ENCODE results near the gene MRPL24.

Gene MRPL24

GRCh38 chr1:156751757-156752481 is 11.0 kb upstream of the MRPL24 start:
- FAIRE-seq (no peak), DNase-seq (ENCODE audit: insufficient read length, low spot score) (peak; percentile 92)
- TF ChIP-seq POLR2A (IDR thresholded peaks at IDR 0.05; ENCODE audit: low read depth, low read length) = peak; percentile 72

DNA sequence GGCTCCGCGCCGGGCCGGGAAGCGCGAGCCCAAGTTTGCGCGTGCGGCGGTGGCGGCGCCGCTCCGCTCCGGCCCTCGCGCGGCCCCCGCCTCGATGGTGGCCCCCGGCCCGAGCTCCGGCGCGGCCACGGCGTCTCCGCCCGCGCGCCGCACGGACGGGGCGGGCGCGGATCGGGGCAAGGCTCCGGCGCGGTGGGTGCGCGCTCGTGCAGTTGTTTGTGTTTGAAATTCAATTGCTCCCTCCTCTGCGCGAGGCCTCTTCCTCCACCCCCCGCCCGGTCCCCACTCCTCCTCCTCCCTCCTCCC is 10.5 kb upstream of the MRPL24 start, which contains the start of gene HDGF:
TSS of gene HDGF (minus strand) at position 225 of the 306 bp plus-strand sequence. CDS start 246 bp downstream, outside the sequence.
- TF ChIP-seq POLR2A (IDR thresholded peaks at IDR 0.05; ENCODE audit: low read depth, low read length) = no peak
- no peak for FAIRE-seq

GRCh38 chr1:156750711-156751450 is 10.0 kb upstream of the MRPL24 start:
- no peak for DNase-seq (ENCODE audit: insufficient read length, low spot score)
- TF ChIP-seq POLR2A (IDR thresholded peaks at IDR 0.05; ENCODE audit: low read depth, low read length) = 0 out of 2 replicates have a peak, but pooled peaks have one; percentile 14

More for the DNA sequence above, 10.5 kb upstream of the MRPL24 start, which contains the start of gene HDGF:
- DNase-seq (ENCODE audit: insufficient read length, low spot score) = no peak

DNA sequence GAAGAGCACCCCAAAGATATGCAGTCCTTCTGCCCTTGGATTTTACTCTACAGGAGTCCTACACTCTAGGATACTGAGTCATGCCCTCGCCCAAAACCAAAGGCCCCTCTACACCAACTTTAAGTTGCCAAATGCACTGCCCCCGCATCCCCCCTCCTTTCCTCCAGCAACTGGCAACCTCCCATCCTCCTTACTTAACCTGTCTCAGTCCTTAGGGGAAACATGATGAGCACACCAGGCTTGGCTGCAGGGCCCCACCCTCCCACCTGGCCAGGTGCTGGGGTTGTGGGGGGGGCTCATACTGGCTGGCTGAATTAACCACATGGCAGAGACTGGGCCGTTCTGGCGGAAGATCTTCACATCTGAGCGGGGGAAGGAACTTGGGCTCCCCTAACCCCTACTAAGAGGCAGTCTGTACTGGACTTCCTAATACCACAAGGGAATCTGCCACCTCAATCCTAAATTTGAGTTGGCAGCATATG is 9.3 kb upstream of the MRPL24 start:
- DNase-seq (ENCODE audit: insufficient read length, low spot score) (no peak), FAIRE-seq (no peak)
- TF ChIP-seq POLR2A (IDR thresholded peaks at IDR 0.05; ENCODE audit: low read depth, low read length) = no peak

More at GRCh38 chr1:156750711-156751450, 10.0 kb upstream of the MRPL24 start:
- no peak for FAIRE-seq

- no peak for TF ChIP-seq POLR2A (IDR thresholded peaks at IDR 0.05; ENCODE audit: low read depth, low read length)
- FAIRE-seq (no peak), DNase-seq (ENCODE audit: insufficient read length, low spot score) (no peak)
Observed at GRCh38 chr1:156749419-156750118, 8.7 kb upstream of the MRPL24 start.

- DNase-seq (ENCODE audit: insufficient read length, low spot score) (no peak), FAIRE-seq (no peak)
- TF ChIP-seq POLR2A (IDR thresholded peaks at IDR 0.05; ENCODE audit: low read depth, low read length) = no peak
Observed at GRCh38 chr1:156748670-156749418, 8.0 kb upstream of the MRPL24 start.

GRCh38 chr1:156747742-156748669 is 7.1 kb upstream of the MRPL24 start:
- no peak for TF ChIP-seq POLR2A (IDR thresholded peaks at IDR 0.05; ENCODE audit: low read depth, low read length)
- FAIRE-seq = no peak
- DNase-seq (ENCODE audit: insufficient read length, low spot score) = no peak

- no peak for FAIRE-seq
- TF ChIP-seq POLR2A (IDR thresholded peaks at IDR 0.05; ENCODE audit: low read depth, low read length) = peak; percentile 34
- DNase-seq (ENCODE audit: insufficient read length, low spot score) = peak; percentile 83
Observed at GRCh38 chr1:156746728-156747631, 6.1 kb upstream of the MRPL24 start.

DNA sequence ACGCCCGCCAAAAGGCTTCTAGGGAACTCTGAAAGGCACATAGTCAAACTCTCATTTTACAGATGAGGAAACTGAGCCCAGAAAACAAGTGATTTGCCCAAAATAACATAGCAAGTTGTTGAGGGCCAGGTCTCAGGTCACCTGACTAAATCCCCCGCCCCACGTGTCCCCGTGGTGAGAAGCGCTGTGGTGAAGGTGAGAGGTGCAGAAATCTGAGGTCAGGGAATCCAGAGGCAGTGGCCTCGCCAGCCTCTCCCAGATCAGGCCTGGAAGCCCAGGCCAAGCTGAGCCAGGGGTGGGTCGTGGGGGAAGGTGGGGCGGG is 5.5 kb upstream of the MRPL24 start:
- no peak for TF ChIP-seq POLR2A (IDR thresholded peaks at IDR 0.05; ENCODE audit: low read depth, low read length)
- DNase-seq (ENCODE audit: insufficient read length, low spot score) = no peak
- no peak for FAIRE-seq

GRCh38 chr1:156745881-156746280 is 5.0 kb upstream of the MRPL24 start:
- FAIRE-seq (no peak), DNase-seq (ENCODE audit: insufficient read length, low spot score) (no peak)
- TF ChIP-seq POLR2A (IDR thresholded peaks at IDR 0.05; ENCODE audit: low read depth, low read length) = no peak

DNA sequence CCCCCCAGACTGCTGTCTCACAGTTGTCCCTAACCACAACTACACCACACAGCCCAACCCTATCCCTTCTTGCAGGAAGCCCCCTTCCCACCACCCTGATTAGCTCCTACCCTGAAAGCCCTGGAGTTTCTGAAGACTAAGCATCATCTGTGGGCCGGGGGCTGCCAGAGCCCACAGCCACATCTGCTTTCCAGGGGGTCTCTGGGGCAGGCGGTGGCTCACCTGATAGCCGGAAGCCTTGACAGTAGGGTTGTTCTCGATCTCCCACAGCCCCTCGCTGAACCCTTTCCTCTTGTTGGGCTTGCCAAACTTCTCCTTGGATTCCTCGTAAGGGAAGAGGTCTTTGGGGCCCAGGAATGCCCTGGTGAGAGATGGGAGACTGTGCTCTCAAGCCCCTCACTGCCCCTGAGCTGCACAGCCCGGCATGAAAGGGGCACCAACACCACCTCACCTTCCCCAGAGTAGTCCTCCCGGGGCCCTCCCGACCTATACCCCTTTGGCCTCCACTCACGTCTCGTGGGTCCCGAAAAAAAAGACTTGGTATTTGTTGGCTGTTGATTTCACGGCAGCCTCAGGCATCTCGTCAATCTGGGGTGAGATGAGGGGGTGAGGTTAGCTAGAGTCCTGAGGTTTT is 4.0 kb upstream of the MRPL24 start:
- TF ChIP-seq POLR2A (IDR thresholded peaks at IDR 0.05; ENCODE audit: low read depth, low read length) = no peak
- DNase-seq (ENCODE audit: insufficient read length, low spot score) (no peak), FAIRE-seq (no peak)
